Inferior parietal cortex (tissue), 1 donor: ENCODE data around the gene NOX5.

Experiments used
- DNase-seq: peaks from one replicate; pipeline ENCODE4 v3.0.0-alpha.2; 2016; ENCODE audit errors: extremely low spot score

The NOX5 gene

GRCh38 chr15:68991723-68992122, 22.8 kb upstream of the NOX5 start:
- DNase-seq, result peak; percentile 29

- DNase-seq, result no peak
Observed at GRCh38 chr15:68992696-68993095, 21.8 kb upstream of the NOX5 start.

- no peak for DNase-seq
Observed at GRCh38 chr15:68993276-68993675, 21.2 kb upstream of the NOX5 start.

GRCh38 chr15:68994149-68994548, 20.3 kb upstream of the NOX5 start:
- DNase-seq, result no peak

GRCh38 chr15:68994981-68995761, 19.3 kb upstream of the NOX5 start:
- DNase-seq, result no peak

GRCh38 chr15:68997050-68997449, 17.4 kb upstream of the NOX5 start:
- DNase-seq, result no peak

- DNase-seq, result no peak
Observed at GRCh38 chr15:68997930-68998777, 16.3 kb upstream of the NOX5 start.

GRCh38 chr15:68999091-68999490, 15.4 kb upstream of the NOX5 start:
- no peak for DNase-seq

- DNase-seq, result no peak
Observed at GRCh38 chr15:69000091-69000490, 14.4 kb upstream of the NOX5 start.

- DNase-seq, result no peak
Observed at GRCh38 chr15:69000725-69001503, 13.6 kb upstream of the NOX5 start.

GRCh38 chr15:69002783-69003182, 11.7 kb upstream of the NOX5 start:
- no peak for DNase-seq

GRCh38 chr15:69004011-69004410, 10.5 kb upstream of the NOX5 start:
- DNase-seq, result no peak

GRCh38 chr15:69008056-69008455, 6.4 kb upstream of the NOX5 start:
- DNase-seq, result no peak

- no peak for DNase-seq
Observed at GRCh38 chr15:69009341-69009740, 5.2 kb upstream of the NOX5 start.

- no peak for DNase-seq
Observed at GRCh38 chr15:69011641-69012040, 2.9 kb upstream of the NOX5 start.

- no peak for DNase-seq
Observed at GRCh38 chr15:69012761-69013364, 1.6 kb upstream of the NOX5 start.

GRCh38 chr15:69013726-69014406, 629 bp upstream of the NOX5 start:
- no peak for DNase-seq

GRCh38 chr15:69015591-69015990, 1.1 kb downstream of the NOX5 start:
- no peak for DNase-seq

- no peak for DNase-seq
Observed at GRCh38 chr15:69016021-69016595, 1.6 kb downstream of the NOX5 start.

- DNase-seq, result no peak
Observed at GRCh38 chr15:69017978-69018377, 3.5 kb downstream of the NOX5 start.

GRCh38 chr15:69018951-69019350, 4.5 kb downstream of the NOX5 start:
- no peak for DNase-seq
